Measurements from ENCODE around the gene DXO. TPM values are rescaled to one million over a fixed set of nuclear protein-coding genes. Genes with fewer than 3 reads are reported as not detected.

The DXO gene
- total and polyA plus RNA-seq, 2 donors (not counting 1 experiment from before 2014, with no cell fraction given): 36.1 to 150 TPM

DNA sequence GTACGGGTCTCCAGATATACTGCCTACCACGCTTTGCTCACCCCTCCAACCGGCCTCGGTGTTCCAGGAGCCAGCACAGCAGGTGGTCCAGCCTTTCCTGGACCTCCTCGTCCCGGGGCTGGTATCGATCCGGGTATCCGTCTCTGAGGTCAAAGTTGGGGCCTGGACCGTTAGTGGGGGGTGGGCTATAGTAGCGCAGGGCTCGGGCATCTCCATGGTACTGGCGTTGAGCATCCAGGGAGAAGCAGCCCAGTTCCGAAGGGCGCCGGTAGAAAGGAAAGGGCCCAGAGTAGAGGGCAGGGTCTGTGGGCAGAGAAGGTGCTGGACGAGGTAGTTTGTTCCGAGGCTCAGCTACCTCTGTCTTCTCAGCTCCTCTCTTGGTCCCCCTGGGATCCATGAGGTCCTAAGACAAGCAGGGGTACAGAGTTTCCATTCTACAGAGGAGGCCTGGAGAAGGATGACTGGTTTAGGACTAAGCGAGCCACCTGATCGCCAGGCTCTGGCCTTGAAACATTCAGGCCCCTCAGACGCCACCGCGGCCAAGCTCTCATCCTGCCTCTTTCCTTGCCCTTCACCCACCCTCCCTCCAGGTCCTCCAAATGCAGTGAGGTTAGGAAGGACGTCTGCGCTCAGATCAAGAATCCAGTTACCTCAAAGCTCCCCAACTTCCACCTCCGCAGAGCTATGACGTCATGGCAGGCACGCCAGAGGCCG lies 502 bp downstream of the DXO start:
- Histone ChIP-seq H3K4me3 (ENCODE audit: control extremely low read depth in 1 of 5, extremely low read depth in 1 of 5, insufficient read depth in 1 of 5, low read depth in 2 of 5, low read length in 4 of 5) (peak overlapping the region; percentile 51 to 92 (median 80)), H2AFZ (ENCODE audit: insufficient read depth, low read depth, low read length, poor library complexity, severe bottlenecking) (peak overlapping the region; percentile 77), H3K36me3 (replicated peaks in 1 of 2; ENCODE audit: control extremely low read depth in 1 of 2, control insufficient read depth in 1 of 2, extremely low read depth in 1 of 2, insufficient read depth in 2 of 2, low read length in 1 of 2) (peaks cover 2 to 37% of the 10 kb centered on the region in 2 experiments), H3K4me2 (replicated peaks; ENCODE audit: low read depth, low read length, poor library complexity, severe bottlenecking) (peak overlapping the region; percentile 89), H3K27ac (ENCODE audit: low read length in 2 of 2) (peak overlapping the region; percentile 96 to 100), H4K20me1 (ENCODE audit: control insufficient read depth, insufficient read depth, low read length, poor library complexity, severe bottlenecking) (no peaks in the 10 kb centered on the region), H3K79me2 (ENCODE audit: control insufficient read depth, insufficient read depth, low read length) (peaks cover 11% of the 10 kb centered on the region), H3K9ac (ENCODE audit: low read length) (peak overlapping the region; percentile 98), H3K9me3 (ENCODE audit: control extremely low read depth in 1 of 3, control insufficient read depth in 2 of 3, insufficient read depth in 1 of 3, low read length in 2 of 3) (no peaks in the 10 kb centered on the region), H3K27me3 (replicated peaks in 1 of 4; ENCODE audit: control extremely low read depth in 1 of 4, control insufficient read depth in 3 of 4, insufficient read depth in 4 of 4, low read length in 3 of 4) (no peaks in the 10 kb centered on the region), H3K4me1 (ENCODE audit: control insufficient read depth in 2 of 2, insufficient read depth in 2 of 2, low read length in 2 of 2) (peaks cover 18 to 23% of the 10 kb centered on the region in 2 donors)
- H3K27me3 Mint-ChIP-seq: no peaks in the 10 kb centered on the region
- H3K4me1 Mint-ChIP-seq: peaks cover 34% of the 10 kb centered on the region
- 29% methylated on average over 29 of the region's 29 CpGs for WGBS (ENCODE audit: insufficient coverage)
- ChIA-PET POLR2A (interaction anchor here (0.7 to 3.6 kb wide), 11 partner anchors 8 to 1354 kb away, joined by 3 to 24 read pairs (median 5); partner anchors contain the start of genes ATF6B, BAG6, DDX39B and EHMT2), CTCF (interaction anchor here (1.2 to 1.8 kb wide), 2 partner anchors 12 to 21 kb away, joined by 3 to 10 read pairs; partner anchors contain the start of genes NELFE and SKIC2)
- H3K27ac Mint-ChIP-seq: peak overlapping the region; percentile 100
- peak overlapping the region; percentile 98 for H3K4me3 Mint-ChIP-seq
- no peak for DNase-seq
- TF ChIP-seq EZH2 (IDR thresholded peaks at IDR 0.05; ENCODE audit: borderline replicate concordance, insufficient read depth, low read depth, low read length, poor library complexity, severe bottlenecking): no peak
- TF ChIP-seq, protein P1, sequence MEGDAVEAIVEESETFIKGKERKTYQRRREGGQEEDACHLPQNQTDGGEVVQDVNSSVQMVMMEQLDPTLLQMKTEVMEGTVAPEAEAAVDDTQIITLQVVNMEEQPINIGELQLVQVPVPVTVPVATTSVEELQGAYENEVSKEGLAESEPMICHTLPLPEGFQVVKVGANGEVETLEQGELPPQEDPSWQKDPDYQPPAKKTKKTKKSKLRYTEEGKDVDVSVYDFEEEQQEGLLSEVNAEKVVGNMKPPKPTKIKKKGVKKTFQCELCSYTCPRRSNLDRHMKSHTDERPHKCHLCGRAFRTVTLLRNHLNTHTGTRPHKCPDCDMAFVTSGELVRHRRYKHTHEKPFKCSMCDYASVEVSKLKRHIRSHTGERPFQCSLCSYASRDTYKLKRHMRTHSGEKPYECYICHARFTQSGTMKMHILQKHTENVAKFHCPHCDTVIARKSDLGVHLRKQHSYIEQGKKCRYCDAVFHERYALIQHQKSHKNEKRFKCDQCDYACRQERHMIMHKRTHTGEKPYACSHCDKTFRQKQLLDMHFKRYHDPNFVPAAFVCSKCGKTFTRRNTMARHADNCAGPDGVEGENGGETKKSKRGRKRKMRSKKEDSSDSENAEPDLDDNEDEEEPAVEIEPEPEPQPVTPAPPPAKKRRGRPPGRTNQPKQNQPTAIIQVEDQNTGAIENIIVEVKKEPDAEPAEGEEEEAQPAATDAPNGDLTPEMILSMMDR (IDR thresholded peaks at IDR 0.05): no peak
- no peaks in the 10 kb centered on the region for H3K9me3 Mint-ChIP-seq (ENCODE audit: insufficient read depth)
- ATAC-seq (ENCODE audit: low read depth): no peak
- intact Hi-C loops (cut with micrococcal nuclease): loop anchor here (10.0 kb wide), 4 partner anchors 137 to 1907 kb away; partner anchors contain the start of genes CLIC1, HSD17B8, POLR1H and PPP1R11

All from B cell (primary cell).